Measurements from ENCODE around the gene RNF181.

RNF181 gene

GRCh38 chr2:85604568-85605339, 9.2 kb downstream of the RNF181 start:
- CTCF ChIA-PET, result interaction anchor here (0.6 to 3.1 kb wide), 10 partner anchors 14 to 55 kb away, joined by 3 to 10 read pairs (median 4); partner anchors contain the start of genes GGCX and VAMP8
- Histone ChIP-seq H3K4me3 (ENCODE audit: control insufficient read depth in 1 of 7, extremely low read depth in 1 of 7, insufficient read depth in 4 of 7, low read depth in 2 of 7, low read length in 6 of 7) (no peak overlapping the region), H3K27ac (ENCODE audit: insufficient read depth in 1 of 2, low read depth in 1 of 2, low read length in 2 of 2, poor library complexity in 1 of 2, severe bottlenecking in 2 of 2) (no peak overlapping the region), H3K4me1 (ENCODE audit: control extremely low read depth in 1 of 4, control insufficient read depth in 4 of 4, insufficient read depth in 4 of 4, low read length in 3 of 4) (peaks cover 5 to 29% (median 25%) of the 10 kb centered on the region in 4 experiments), H3K27me3 (replicated peaks in 2 of 5; ENCODE audit: control insufficient read depth in 4 of 5, insufficient read depth in 5 of 5, low read length in 4 of 5) (no peaks in the 10 kb centered on the region), H3K36me3 (ENCODE audit: control insufficient read depth in 4 of 4, insufficient read depth in 4 of 4, low read length in 3 of 4) (peaks cover 13 to 46% (median 38%) of the 10 kb centered on the region in 4 experiments), H3K9me3 (ENCODE audit: control extremely low read depth in 1 of 5, control insufficient read depth in 4 of 5, insufficient read depth in 2 of 5, low read depth in 1 of 5, low read length in 4 of 5) (no peaks in the 10 kb centered on the region)
- no peak for DNase-seq
- POLR2A ChIA-PET, result no interaction called here
- whole genome bisulfite sequencing (ENCODE audit: insufficient coverage), result 95% methylated on average over 4 of the region's 6 CpGs

DNA sequence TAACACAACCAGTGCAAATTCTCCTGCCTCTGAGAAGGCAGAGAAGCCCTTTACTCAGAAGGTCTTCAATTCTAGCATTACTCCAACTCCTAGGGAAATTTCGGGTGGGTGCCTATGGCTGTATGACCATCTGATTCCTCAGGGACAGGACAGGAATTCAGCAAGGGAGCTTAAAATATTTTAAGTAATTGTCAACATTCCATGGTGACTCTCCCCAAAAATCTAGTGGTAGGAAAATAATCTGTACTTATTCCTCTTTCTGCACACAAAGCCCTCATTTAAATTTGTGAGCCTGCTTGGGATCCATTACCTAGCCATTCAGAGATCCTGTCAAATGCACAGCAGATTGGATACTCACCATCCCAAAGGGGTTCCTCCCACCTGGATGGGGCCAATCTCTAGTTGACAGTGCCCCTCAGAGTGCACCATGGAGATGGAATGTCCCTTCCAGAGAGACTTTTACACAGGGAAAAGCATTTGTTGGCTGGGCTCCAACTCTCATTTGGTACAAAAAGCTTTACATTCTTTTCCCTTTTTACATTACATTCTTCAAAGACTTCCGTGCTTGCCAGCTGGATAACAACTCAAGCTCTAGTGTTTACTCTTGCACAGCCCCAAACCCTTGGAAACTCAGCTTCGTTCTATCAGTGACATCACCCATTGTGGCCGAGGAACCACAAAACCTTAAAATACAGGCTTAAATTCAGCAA, 10.0 kb downstream of the RNF181 start:
- H3K27me3 ChIP-seq (replicated peaks in 2 of 5; ENCODE audit: control insufficient read depth in 4 of 5, insufficient read depth in 5 of 5, low read length in 4 of 5), result no peaks in the 10 kb centered on the region
- DNase-seq, result no peak
- ChIA-PET POLR2A (interaction anchor here (0.9 kb wide), 1 partner anchor 44 kb away, joined by 3 read pairs; the partner anchor contains the start of gene GGCX), CTCF (interaction anchor here (1.0 to 3.1 kb wide), 7 partner anchors 11 to 31 kb away, joined by 3 to 9 read pairs (median 4); no protein-coding TSS in a partner anchor)
- 94% methylated on average over 2 of the region's 4 CpGs for WGBS (ENCODE audit: insufficient coverage)
- H3K4me3 ChIP-seq (ENCODE audit: control insufficient read depth in 1 of 7, extremely low read depth in 1 of 7, insufficient read depth in 4 of 7, low read depth in 2 of 7, low read length in 6 of 7), result no peak overlapping the region
- H3K9me3 ChIP-seq (ENCODE audit: control extremely low read depth in 1 of 5, control insufficient read depth in 4 of 5, insufficient read depth in 2 of 5, low read depth in 1 of 5, low read length in 4 of 5), result no peaks in the 10 kb centered on the region
- peaks cover 5 to 34% (median 24%) of the 10 kb centered on the region in 4 experiments for H3K4me1 ChIP-seq (ENCODE audit: control extremely low read depth in 1 of 4, control insufficient read depth in 4 of 4, insufficient read depth in 4 of 4, low read length in 3 of 4)
- no peak overlapping the region for H3K27ac ChIP-seq (ENCODE audit: insufficient read depth in 1 of 2, low read depth in 1 of 2, low read length in 2 of 2, poor library complexity in 1 of 2, severe bottlenecking in 2 of 2)
- peaks cover 13 to 43% (median 34%) of the 10 kb centered on the region in 4 experiments for H3K36me3 ChIP-seq (ENCODE audit: control insufficient read depth in 4 of 4, insufficient read depth in 4 of 4, low read length in 3 of 4)

GRCh38 chr2:85606116-85606455, 10.5 kb downstream of the RNF181 start:
- no peak overlapping the region for H3K27ac ChIP-seq (ENCODE audit: insufficient read depth in 1 of 2, low read depth in 1 of 2, low read length in 2 of 2, poor library complexity in 1 of 2, severe bottlenecking in 2 of 2)
- WGBS (ENCODE audit: insufficient coverage), result 96% methylated on average over 7 of the region's 7 CpGs

GRCh38 chr2:85607268-85608215, 12.0 kb downstream of the RNF181 start:
- WGBS (ENCODE audit: insufficient coverage), result 96% methylated on average over 8 of the region's 9 CpGs
- CTCF ChIA-PET, result interaction anchor here (1.0 to 3.1 kb wide), 3 partner anchors 17 to 57 kb away, joined by 3 to 9 read pairs (median 4); no protein-coding TSS in a partner anchor
- H3K4me1 ChIP-seq (ENCODE audit: control extremely low read depth in 1 of 4, control insufficient read depth in 4 of 4, insufficient read depth in 4 of 4, low read length in 3 of 4), result peaks cover 8 to 34% (median 26%) of the 10 kb centered on the region in 4 experiments

More at GRCh38 chr2:85606116-85606455, 10.5 kb downstream of the RNF181 start:
- Histone ChIP-seq H3K27me3 (replicated peaks in 2 of 5; ENCODE audit: control insufficient read depth in 4 of 5, insufficient read depth in 5 of 5, low read length in 4 of 5) (no peaks in the 10 kb centered on the region), H3K36me3 (ENCODE audit: control insufficient read depth in 4 of 4, insufficient read depth in 4 of 4, low read length in 3 of 4) (peaks cover 13 to 43% (median 34%) of the 10 kb centered on the region in 4 experiments), H3K9me3 (ENCODE audit: control extremely low read depth in 1 of 5, control insufficient read depth in 4 of 5, insufficient read depth in 2 of 5, low read depth in 1 of 5, low read length in 4 of 5) (no peaks in the 10 kb centered on the region), H3K4me3 (ENCODE audit: control insufficient read depth in 1 of 7, extremely low read depth in 1 of 7, insufficient read depth in 4 of 7, low read depth in 2 of 7, low read length in 6 of 7) (no peak overlapping the region), H3K4me1 (ENCODE audit: control extremely low read depth in 1 of 4, control insufficient read depth in 4 of 4, insufficient read depth in 4 of 4, low read length in 3 of 4) (peaks cover 6 to 37% (median 27%) of the 10 kb centered on the region in 4 experiments)
- no peak for DNase-seq
- ChIA-PET CTCF (interaction anchor here (1.0 to 3.1 kb wide), 5 partner anchors 12 to 30 kb away, joined by 3 to 9 read pairs (median 4); no protein-coding TSS in a partner anchor), POLR2A (interaction anchor here (0.9 kb wide), 1 partner anchor 45 kb away, joined by 3 read pairs; the partner anchor contains the start of gene GGCX)

GRCh38 chr2:85611217-85611704, 15.7 kb downstream of the RNF181 start:
- CTCF ChIA-PET, result interaction anchor here (1.0 to 1.5 kb wide), 5 partner anchors 10 to 51 kb away, joined by 3 to 4 read pairs (median 3); partner anchors contain the start of gene GGCX

More at GRCh38 chr2:85607268-85608215, 12.0 kb downstream of the RNF181 start:
- H3K36me3 ChIP-seq (ENCODE audit: control insufficient read depth in 4 of 4, insufficient read depth in 4 of 4, low read length in 3 of 4), result peaks cover 13 to 43% (median 34%) of the 10 kb centered on the region in 4 experiments
- H3K27ac ChIP-seq (ENCODE audit: insufficient read depth in 1 of 2, low read depth in 1 of 2, low read length in 2 of 2, poor library complexity in 1 of 2, severe bottlenecking in 2 of 2), result peak overlapping the region in 1 of 2 experiments; percentile 39
- H3K27me3 ChIP-seq (replicated peaks in 2 of 5; ENCODE audit: control insufficient read depth in 4 of 5, insufficient read depth in 5 of 5, low read length in 4 of 5), result no peaks in the 10 kb centered on the region
- POLR2A ChIA-PET, result no interaction called here
- H3K4me3 ChIP-seq (ENCODE audit: control insufficient read depth in 1 of 7, extremely low read depth in 1 of 7, insufficient read depth in 4 of 7, low read depth in 2 of 7, low read length in 6 of 7), result no peak overlapping the region
- no peaks in the 10 kb centered on the region for H3K9me3 ChIP-seq (ENCODE audit: control extremely low read depth in 1 of 5, control insufficient read depth in 4 of 5, insufficient read depth in 2 of 5, low read depth in 1 of 5, low read length in 4 of 5)
- no peak for DNase-seq

More at GRCh38 chr2:85611217-85611704, 15.7 kb downstream of the RNF181 start:
- POLR2A ChIA-PET, result interaction anchor here (0.7 to 1.5 kb wide), 3 partner anchors 9 to 83 kb away, joined by 3 to 7 read pairs (median 5); partner anchors contain the start of gene TMEM150A
- 12% methylated on average over 20 of the region's 24 CpGs for WGBS (ENCODE audit: insufficient coverage)
- Histone ChIP-seq H3K4me1 (ENCODE audit: control extremely low read depth in 1 of 4, control insufficient read depth in 4 of 4, insufficient read depth in 4 of 4, low read length in 3 of 4) (peaks cover 5 to 24% (median 12%) of the 10 kb centered on the region in 4 experiments), H3K9me3 (ENCODE audit: control extremely low read depth in 1 of 5, control insufficient read depth in 4 of 5, insufficient read depth in 2 of 5, low read depth in 1 of 5, low read length in 4 of 5) (no peaks in the 10 kb centered on the region), H3K36me3 (ENCODE audit: control insufficient read depth in 4 of 4, insufficient read depth in 4 of 4, low read length in 3 of 4) (peaks cover 13 to 31% (median 27%) of the 10 kb centered on the region in 4 experiments), H3K27ac (ENCODE audit: insufficient read depth in 1 of 2, low read depth in 1 of 2, low read length in 2 of 2, poor library complexity in 1 of 2, severe bottlenecking in 2 of 2) (peak overlapping the region; percentile 66 to 89), H3K4me3 (ENCODE audit: control insufficient read depth in 1 of 7, extremely low read depth in 1 of 7, insufficient read depth in 4 of 7, low read depth in 2 of 7, low read length in 6 of 7) (peak overlapping the region; percentile 76 to 96 (median 88)), H3K27me3 (replicated peaks in 2 of 5; ENCODE audit: control insufficient read depth in 4 of 5, insufficient read depth in 5 of 5, low read length in 4 of 5) (no peaks in the 10 kb centered on the region)
- DNase-seq, result no peak
